HG02852 (cell line): ENCODE measurements around the gene NDUFS2.
A peak's percentile ranks its signal among the peaks of the same experiment; 100 is the strongest.

ENCODE experiments used
- ATAC-seq: cut with Tn5 transposase; IDR thresholded peaks from one replicate; pipeline ENCODE4 v1.9.1; 2021; ENCODE audit warnings: mild to moderate bottlenecking, moderate library complexity; ENCODE audit not compliant: unreplicated experiment

Gene NDUFS2

GRCh38 chr1:161193561-161194235 lies 8.5 kb upstream of the NDUFS2 start:
- ATAC-seq: no peak

- ATAC-seq: no peak
Measured at GRCh38 chr1:161195171-161195570, 7.0 kb upstream of the NDUFS2 start.

GRCh38 chr1:161196111-161196510 lies 6.1 kb upstream of the NDUFS2 start:
- ATAC-seq: no peak

- no peak for ATAC-seq
Measured at GRCh38 chr1:161196521-161197451, 5.4 kb upstream of the NDUFS2 start.

- ATAC-seq: no peak
Measured at GRCh38 chr1:161197560-161198193, 4.5 kb upstream of the NDUFS2 start.

- ATAC-seq: no peak
Measured at GRCh38 chr1:161198194-161198896, 3.8 kb upstream of the NDUFS2 start.

GRCh38 chr1:161198897-161199431 lies 3.2 kb upstream of the NDUFS2 start, which contains the start of gene ADAMTS4:
Gene ADAMTS4, minus strand, starts transcription at chr1:161199054. Its CDS starts 427 bp downstream, at chr1:161198627.
- no peak for ATAC-seq

GRCh38 chr1:161199506-161200139 lies 2.5 kb upstream of the NDUFS2 start:
- ATAC-seq: no peak

GRCh38 chr1:161200421-161200991 lies 1.7 kb upstream of the NDUFS2 start:
- no peak for ATAC-seq

- no peak for ATAC-seq
Measured at GRCh38 chr1:161200992-161201835, 953 bp upstream of the NDUFS2 start.

GRCh38 chr1:161206411-161207140 lies 4.4 kb downstream of the NDUFS2 start:
- ATAC-seq: no peak

- no peak for ATAC-seq
Measured at GRCh38 chr1:161207173-161207572, 5.0 kb downstream of the NDUFS2 start.

- ATAC-seq: no peak
Measured at GRCh38 chr1:161209790-161210409, 7.7 kb downstream of the NDUFS2 start.

- no peak for ATAC-seq
Measured at GRCh38 chr1:161214369-161214768, 12.2 kb downstream of the NDUFS2 start.

GRCh38 chr1:161215076-161215475 lies 12.9 kb downstream of the NDUFS2 start, which contains the start of gene FCER1G:
Gene FCER1G, plus strand, starts transcription at chr1:161215295. Its CDS starts 27 bp downstream, at chr1:161215322.
- ATAC-seq: no peak

- peak; percentile 90 for ATAC-seq
Measured at GRCh38 chr1:161216945-161217712, 15.0 kb downstream of the NDUFS2 start.

- ATAC-seq: no peak
Measured at GRCh38 chr1:161217831-161218230, 15.7 kb downstream of the NDUFS2 start.
